HepG2 (cell line): Measurements from ENCODE around the gene ANXA11. TPM values are rescaled to one million over a fixed set of nuclear protein-coding genes. Genes with fewer than 3 reads are reported as not detected.

Experiments
- ATAC-seq: fragments of 200-7000 bp; cut with Tn5 transposase; 3 replicates; pipeline ENCODE4 v1.9.1; 2020; ENCODE audit warnings: mild to moderate bottlenecking, moderate library complexity
- BruUV-seq: library from RNA; stranded (reverse); fragments of 400-500 nt; replicated peaks from 2 replicates; lab custom pipeline; 2021; lab: Mats Ljungman, UMichigan
- CTCF ChIA-PET: fragments of 300-600 bp; formaldehyde crosslinking; extraction: SDS; loops from one replicate; lab custom pipeline; 2021; ENCODE audit warnings: low total read pairs, inconsistent platforms, low intra/inter-chr PET ratio; lab: Yijun Ruan, JAX
- POLR2A ChIA-PET: fragments of 350-600 bp; sonication (Branson Sonifier 250); formaldehyde crosslinking; loops from one replicate; lab custom pipeline; 2020; ENCODE audit warnings: antibody characterized with exemption, inconsistent platforms; lab: Yijun Ruan, JAX
- DNase-seq: peaks from one replicate; pipeline ENCODE4 v3.0.0-alpha.2; 2015; ENCODE audit warnings: low spot score
- FAIRE-seq: peaks from 3 replicates; lab custom pipeline; 2011; peaks lifted over from hg19 to GRCh38; lab: Jason Lieb, UNC
- H2AFZ ChIP-seq: one replicate; pipeline ENCODE4 v1.6.1; 2011; ENCODE audit warnings: low read length, inconsistent platforms
- H3K27ac ChIP-seq: fragments of 300-600 bp; 3 replicates; pipeline ENCODE4 v1.8.0; 2011; ENCODE audit warnings: mixed run types, mild to moderate bottlenecking, mixed read lengths, low read length, inconsistent platforms; ENCODE audit not compliant: insufficient read depth; ENCODE audit errors: extremely low read length
- H3K27me3 ChIP-seq, 2 experiments: fragments of 200-600 bp in 1 of 2; 2 replicates in 1 of 2; 3 replicates in 1 of 2; pipeline versions ENCODE4 v1.6.0 to v1.8.0; 2011; ENCODE audit warnings: low read length in 2 of 2, mild to moderate bottlenecking in 2 of 2, moderate library complexity in 2 of 2, inconsistent platforms in 1 of 2; ENCODE audit not compliant: insufficient read depth in 2 of 2, control insufficient read depth in 1 of 2
- H3K36me3 ChIP-seq, 2 experiments: fragments of 200-600 bp in 1 of 2; replicated peaks in 1 of 2; 2 replicates in 1 of 2; 3 replicates in 1 of 2; pipeline versions ENCODE4 v1.5.1 to v1.8.0; 2011; ENCODE audit warnings: low read length in 2 of 2, inconsistent platforms in 1 of 2; ENCODE audit not compliant: insufficient read depth in 2 of 2, control insufficient read depth in 1 of 2
- H3K4me1 ChIP-seq: 2 replicates; pipeline ENCODE4 v1.5.1; 2012; ENCODE audit warnings: low read length, inconsistent platforms; ENCODE audit not compliant: insufficient read depth
- H3K4me2 ChIP-seq: 2 replicates; pipeline ENCODE4 v1.6.0; 2011; ENCODE audit warnings: low read depth, low read length, inconsistent platforms
- H3K4me3 ChIP-seq, 3 experiments: fragments of 200-600 bp in 1 of 3; sonication (generic), shearing (Covaris generic) in 1 of 3; replicated peaks in 1 of 3; 2 replicates each; pipeline ENCODE4 v1.5.1; 2011 to 2016; ENCODE audit warnings: low read length in 3 of 3, inconsistent platforms in 2 of 3, low read depth in 2 of 3, mild to moderate bottlenecking in 2 of 3, control low read depth in 1 of 3, mixed read lengths in 1 of 3; ENCODE audit not compliant: insufficient read depth in 1 of 3
- H3K79me2 ChIP-seq: one replicate; pipeline ENCODE4 v1.6.1; 2011; ENCODE audit warnings: low read length, inconsistent platforms; ENCODE audit not compliant: insufficient read depth
- H3K9ac ChIP-seq: 2 replicates; pipeline ENCODE4 v1.6.0; 2011; ENCODE audit warnings: mild to moderate bottlenecking, low read depth, low read length, inconsistent platforms; ENCODE audit not compliant: insufficient read depth
- H3K9me3 ChIP-seq: 2 replicates; pipeline ENCODE4 v1.5.1; 2012; ENCODE audit warnings: mild to moderate bottlenecking, low read length
- H4K20me1 ChIP-seq: 2 replicates; pipeline ENCODE4 v1.6.0; 2011; ENCODE audit warnings: inconsistent platforms, mild to moderate bottlenecking, low read length, moderate library complexity; ENCODE audit not compliant: insufficient read depth
- CBX5 ChIP-seq: sonication (generic); formaldehyde crosslinking; IDR thresholded peaks from 2 replicates; pipeline ENCODE4 v1.4.0; 2020; ENCODE audit warnings: missing genetic modification reagents, borderline replicate concordance
- CEBPG ChIP-seq: IDR thresholded peaks from 2 replicates; pipeline ENCODE4 v1.6.1; 2016
- CHD2 ChIP-seq: IDR thresholded peaks from 2 replicates; pipeline ENCODE4 v1.6.1; 2011; ENCODE audit warnings: low read depth, low read length, improper control_type of control experiment
- E2F5 ChIP-seq: sonication (generic); formaldehyde crosslinking; conservative IDR thresholded peaks from 2 replicates; pipeline ENCODE4 v1.4.0; 2020; ENCODE audit warnings: missing genetic modification reagents
- GTF3A ChIP-seq: sonication (generic); formaldehyde crosslinking; conservative IDR thresholded peaks from 2 replicates; pipeline ENCODE4 v1.4.0; 2020; ENCODE audit warnings: mild to moderate bottlenecking, missing genetic modification reagents
- KDM5A ChIP-seq: fragments of 200-600 bp; sonication (generic); IDR thresholded peaks from 2 replicates; pipeline ENCODE4 v1.7.0; 2018; ENCODE audit warnings: antibody characterized with exemption, mild to moderate bottlenecking, low read length, borderline replicate concordance
- MYC ChIP-seq: sonication (generic); formaldehyde crosslinking; IDR thresholded peaks from 2 replicates; pipeline ENCODE4 v1.9.0; 2021; ENCODE audit warnings: missing genetic modification reagents, borderline replicate concordance
- PLSCR1 ChIP-seq: sonication (generic); formaldehyde crosslinking; IDR thresholded peaks from 2 replicates; pipeline ENCODE4 v1.5.0; 2020; ENCODE audit warnings: missing genetic modification reagents, mild to moderate bottlenecking, borderline replicate concordance
- SMYD3 ChIP-seq: sonication (generic); formaldehyde crosslinking; IDR thresholded peaks from 2 replicates; pipeline ENCODE4 v1.8.1; 2023; ENCODE audit warnings: mild to moderate bottlenecking, missing genetic modification reagents
- STAT6 ChIP-seq: sonication (generic); formaldehyde crosslinking; IDR thresholded peaks from 2 replicates; pipeline ENCODE4 v1.4.0; 2020; ENCODE audit warnings: missing genetic modification reagents, mild to moderate bottlenecking, borderline replicate concordance
- TBP ChIP-seq: sonication (generic); formaldehyde crosslinking; IDR thresholded peaks from 2 replicates; pipeline ENCODE4 v1.5.0; 2020; ENCODE audit warnings: missing genetic modification reagents
- THAP7 ChIP-seq: sonication (generic); formaldehyde crosslinking; IDR thresholded peaks from 2 replicates; pipeline ENCODE4 v1.8.1; 2023; ENCODE audit warnings: mild to moderate bottlenecking, missing genetic modification reagents
- ZIK1 ChIP-seq: sonication (generic); formaldehyde crosslinking; IDR thresholded peaks from 2 replicates; pipeline ENCODE4 v1.5.0; 2020; ENCODE audit warnings: mild to moderate bottlenecking, low read depth, missing genetic modification reagents, borderline replicate concordance
- ZNF138 ChIP-seq: sonication (generic); formaldehyde crosslinking; IDR thresholded peaks from 2 replicates; pipeline ENCODE4 v1.5.0; 2020; ENCODE audit warnings: mild to moderate bottlenecking, low read depth, missing genetic modification reagents
- ZNF512B ChIP-seq: sonication (generic); formaldehyde crosslinking; IDR thresholded peaks from 2 replicates; pipeline ENCODE4 v1.5.1; 2020; ENCODE audit warnings: missing genetic modification reagents, mild to moderate bottlenecking, borderline replicate concordance
- ZNF615 ChIP-seq: sonication (generic); formaldehyde crosslinking; IDR thresholded peaks from 2 replicates; pipeline ENCODE4 v1.5.0; 2020; ENCODE audit warnings: mild to moderate bottlenecking, missing genetic modification reagents, borderline replicate concordance
- WGBS: methylation state at CpG from one replicate; pipeline ENCODE4 v1.1.6; 2017; ENCODE audit warnings: low lambda C conversion rate; 5-methylcytosine and 5-hydroxymethylcytosine counted together
- in situ Hi-C: cut with HindIII; loops from 2 replicates; pipeline ENCODE4 v1.10.0; 2017; ENCODE audit warnings: low pct_unique_long_range_greater_than_20kb; ENCODE audit not compliant: extremely low pct_ligation_motif_present
- intact Hi-C: fragments of 100-400 bp; cut with micrococcal nuclease; formaldehyde crosslinking; loops from one replicate; pipeline ENCODE4 v1.10.0; 2022; ENCODE audit not compliant: unreplicated experiment
- polyA plus RNA-seq, 8 experiments: library from polyadenylated mRNA; depleted of rRNA in 3 of 8; stranded (reverse) in 7 of 8; unstranded in 1 of 8; fragments of >200 nt; fragmentation: Illumina TruSeq in 4 of 8; extraction: Trizol in 4 of 8; gene quantifications; 2 replicates each; pipeline versions ENCODE4 v1.2.1 to v1.2.3, GENCODE V29; 2011 to 2016; ENCODE audit warnings: low read depth in 4 of 8, missing spikeins in 1 of 8, mixed read lengths in 1 of 8; ENCODE audit not compliant: insufficient read depth in 1 of 8
- total RNA-seq, 5 experiments: library from RNA; depleted of rRNA; stranded (reverse); fragments of >200 nt; fragmentation: Illumina TruSeq; extraction: Trizol; gene quantifications; 2 replicates each; pipeline ENCODE4 v1.2.3, GENCODE V29; 2016; ENCODE audit warnings: low read depth in 1 of 5

The ANXA11 gene
- total and polyA plus RNA-seq, 2 of the 13 experiments (the other 11 are each of a cell fraction or from before 2014, with no cell fraction given), result 30.6 to 51.5 TPM

GRCh38 chr10:80149123-80149522 lies 56.2 kb downstream of the ANXA11 start:
- 93% methylated on average over 2 of the region's 2 CpGs for WGBS
- in situ Hi-C loops, result no loop called here
- FAIRE-seq, result no peak
- no peaks in the 10 kb centered on the region for H4K20me1 ChIP-seq
- no peak overlapping the region for H3K27ac ChIP-seq
- POLR2A ChIA-PET, result no interaction called here
- 0 out of 5 replicates have a peak, but pooled peaks cover 0 to under 1% of the 10 kb centered on the region in 2 experiments for H3K27me3 ChIP-seq
- no peak overlapping the region for H3K4me2 ChIP-seq
- intact Hi-C loops, result loop anchor here (10.0 kb wide), 1 partner anchor 56 kb away; the partner anchor contains the start of gene ANXA11
- CTCF ChIA-PET, result no interaction called here
- H3K36me3 ChIP-seq, result no peaks in the 10 kb centered on the region; a peak in 1 of 5 replicates
- no peak overlapping the region for H3K9ac ChIP-seq
- H3K4me1 ChIP-seq, result peaks cover 13% of the 10 kb centered on the region; the same call in 1 of the 2 replicates
- no TSS peak for BruUV-seq
- DNase-seq, result no peak
- no peak for ATAC-seq
- no peak overlapping the region for H2AFZ ChIP-seq
- no peak overlapping the region for H3K4me3 ChIP-seq
- no peaks in the 10 kb centered on the region for H3K79me2 ChIP-seq
- H3K9me3 ChIP-seq, result no peaks in the 10 kb centered on the region
- TF ChIP-seq KDM5A (no peak), ZNF615 (CRISPR knock-in tag) (no peak), MYC (no peak), THAP7 (CRISPR knock-in tag) (no peak), CEBPG (CRISPR knock-in tag) (no peak), CHD2 (no peak), ZNF512B (no peak), PLSCR1 (no peak), STAT6 (CRISPR knock-in tag) (no peak), ZNF138 (CRISPR knock-in tag) (no peak), SMYD3 (CRISPR knock-in tag) (no peak), TBP (CRISPR knock-in tag) (no peak), ZIK1 (CRISPR knock-in tag) (no peak), CBX5 (no peak), E2F5 (CRISPR knock-in tag) (no peak), GTF3A (CRISPR knock-in tag) (no peak)
